Panc1 (cell line): ENCODE measurements around the gene MACF1. TPM values are rescaled to one million over a fixed set of nuclear protein-coding genes. Genes with fewer than 3 reads are reported as not detected.

Source experiments
- ATAC-seq: fragments of 200-7000 bp; cut with Tn5 transposase; 2 replicates; pipeline ENCODE4 v1.9.1; 2020; ENCODE audit warnings: mild to moderate bottlenecking, moderate library complexity
- BruUV-seq: library from RNA; stranded (reverse); fragments of 400-500 nt; replicated peaks from 2 replicates; lab custom pipeline; 2021; lab: Mats Ljungman, UMichigan
- CTCF ChIA-PET: fragments of 300-600 bp; sonication (Branson Sonifier 250); formaldehyde crosslinking; loops from one replicate; lab custom pipeline; 2022; ENCODE audit warnings: antibody characterized with exemption; lab: Charles Lee
- POLR2A ChIA-PET: fragments of 300-600 bp; sonication (Branson Sonifier 250); formaldehyde crosslinking; loops from one replicate; lab custom pipeline; 2022; ENCODE audit warnings: antibody characterized with exemption; lab: Charles Lee
- DNase-seq: peaks from one replicate; pipeline ENCODE4 v3.0.0-alpha.2; 2010; ENCODE audit warnings: low read depth, low spot score
- H3K27ac ChIP-seq: 2 replicates; pipeline ENCODE4 v1.5.1; 2011; ENCODE audit warnings: mild to moderate bottlenecking, low read length, inconsistent platforms
- H3K27me3 ChIP-seq: fragments of 200-500 bp; sonication (Bioruptor generic); 2 replicates; pipeline ENCODE4 v1.6.0; 2014; ENCODE audit warnings: low read length, inconsistent platforms; ENCODE audit not compliant: control insufficient read depth, insufficient read depth
- H3K36me3 ChIP-seq: fragments of 200-500 bp; sonication (Bioruptor generic); 2 replicates; pipeline ENCODE4 v1.5.1; 2014; ENCODE audit warnings: inconsistent platforms, mild to moderate bottlenecking, low read length, moderate library complexity; ENCODE audit not compliant: control insufficient read depth, insufficient read depth
- H3K4me1 ChIP-seq: 2 replicates; pipeline ENCODE4 v1.5.1; 2011; ENCODE audit warnings: inconsistent platforms, mild to moderate bottlenecking, low read length, moderate library complexity; ENCODE audit not compliant: control insufficient read depth, insufficient read depth
- H3K4me3 ChIP-seq, 2 experiments: 2 replicates each; pipeline ENCODE4 v1.5.1; 2011 to 2012; ENCODE audit warnings: low read depth in 2 of 2, low read length in 2 of 2, mild to moderate bottlenecking in 2 of 2, inconsistent platforms in 1 of 2, moderate library complexity in 1 of 2
- H3K9me3 ChIP-seq: fragments of 200-500 bp; sonication (Bioruptor generic); 2 replicates; pipeline ENCODE4 v1.5.1; 2014; ENCODE audit warnings: low read depth, mild to moderate bottlenecking, inconsistent platforms, low read length, moderate library complexity; ENCODE audit not compliant: control insufficient read depth, insufficient read depth
- CTCF ChIP-seq: fragments of 450-650 bp; IDR thresholded peaks from 2 replicates; pipeline ENCODE4 v1.5.1; 2017; ENCODE audit warnings: mild to moderate bottlenecking
- POLR2AphosphoS5 ChIP-seq: IDR thresholded peaks from 2 replicates; pipeline ENCODE4 v1.6.1; 2012; ENCODE audit warnings: mild to moderate bottlenecking, low read depth, low read length, moderate library complexity
- REST ChIP-seq, 2 experiments: IDR thresholded peaks; 2 replicates each; pipeline ENCODE4 v1.6.1; 2011 to 2012; ENCODE audit warnings: low read depth in 2 of 2, control low read depth in 1 of 2, low read length in 1 of 2, mild to moderate bottlenecking in 1 of 2, moderate library complexity in 1 of 2; ENCODE audit not compliant: insufficient read depth in 1 of 2
- SIN3A ChIP-seq: IDR thresholded peaks from 2 replicates; pipeline ENCODE4 v1.6.1; 2012; ENCODE audit warnings: low read depth, mild to moderate bottlenecking, low read length, moderate library complexity, borderline replicate concordance; ENCODE audit not compliant: insufficient read depth
- TCF7L2 ChIP-seq: IDR thresholded peaks from 2 replicates; pipeline ENCODE4 v1.6.1; 2011; ENCODE audit warnings: mild to moderate bottlenecking, low read depth, low read length, inconsistent platforms
- in situ Hi-C: cut with HindIII; loops from 2 replicates; pipeline ENCODE4 v1.10.0; 2016; ENCODE audit warnings: low sequenced_read_pairs, low pct_unique_long_range_greater_than_20kb
- intact Hi-C: fragments of 100-400 bp; cut with micrococcal nuclease; formaldehyde crosslinking; loops from one replicate; pipeline ENCODE4 v1.10.0; 2022; ENCODE audit not compliant: unreplicated experiment
- total RNA-seq: library from RNA; stranded (reverse); gene quantifications from one replicate; pipeline ENCODE4 v1.2.1, GENCODE V29; 2021; ENCODE audit not compliant: unreplicated experiment

Gene MACF1
- total RNA-seq, 1 experiment from 2014 or later = 413 TPM

GRCh38 chr1:39358491-39358890 lies 154.0 kb downstream of the MACF1 start:
- intact Hi-C loops = no loop called here
- H3K36me3 ChIP-seq = peaks cover 42% of the 10 kb centered on the region
- in situ Hi-C loops = no loop called here

GRCh38 chr1:39359028-39359570 lies 154.6 kb downstream of the MACF1 start:
- H3K36me3 ChIP-seq = peaks cover 41% of the 10 kb centered on the region
- no peaks in the 10 kb centered on the region for H3K9me3 ChIP-seq
- in situ Hi-C loops = no loop called here
- no TSS peak for BruUV-seq
- no peak for TF ChIP-seq SIN3A
- no peak for TF ChIP-seq REST (IDR thresholded peaks at IDR 0.05; ENCODE audit: insufficient read depth in 1 of 2, low read depth in 2 of 2, low read length in 1 of 2)
- no peak for DNase-seq
- no peak overlapping the region for H3K4me3 ChIP-seq
- intact Hi-C loops = no loop called here
- H3K27me3 ChIP-seq = no peaks in the 10 kb centered on the region
- ATAC-seq = no peak
- no peaks in the 10 kb centered on the region for H3K4me1 ChIP-seq
- ChIA-PET POLR2A (no interaction called here), CTCF (interaction anchor here (0.8 kb wide), 1 partner anchor 364 kb away, joined by 3 read pairs; no protein-coding TSS in a partner anchor)
- no peak overlapping the region for H3K27ac ChIP-seq

More at GRCh38 chr1:39358491-39358890, 154.0 kb downstream of the MACF1 start:
- BruUV-seq = no TSS peak
- no peak for DNase-seq
- ChIA-PET POLR2A (no interaction called here), CTCF (no interaction called here)
- ATAC-seq = no peak
- TF ChIP-seq CTCF (no peak), SIN3A (no peak), TCF7L2 (no peak), POLR2AphosphoS5 (no peak), REST (IDR thresholded peaks at IDR 0.05; ENCODE audit: insufficient read depth in 1 of 2, low read depth in 2 of 2, low read length in 1 of 2) (no peak)
- Histone ChIP-seq H3K9me3 (no peaks in the 10 kb centered on the region), H3K4me1 (no peaks in the 10 kb centered on the region), H3K4me3 (no peak overlapping the region), H3K27ac (no peak overlapping the region), H3K27me3 (no peaks in the 10 kb centered on the region)
